Measurements from ENCODE around the gene ARL14EP. TPM values are rescaled to one million over a fixed set of nuclear protein-coding genes. Genes with fewer than 3 reads are reported as not detected.

The ARL14EP gene
- total RNA-seq, 1 experiment from 2014 or later, result 16.2 TPM

- no TSS peak for BruUV-seq (replicated peaks)
- Histone ChIP-seq H3K27ac (no peak overlapping the region), H3K9me2 (ENCODE audit: insufficient read depth) (no peaks in the 10 kb centered on the region; the same call in 1 of the 2 replicates), H3K4me1 (replicated peaks; ENCODE audit: insufficient read depth) (no peaks in the 10 kb centered on the region), H3F3A (ENCODE audit: insufficient read depth, low read depth) (no peaks in the 10 kb centered on the region), H3K4me3 (no peak overlapping the region), H3K36me3 (ENCODE audit: low read depth) (no peaks in the 10 kb centered on the region), H3K79me2 (ENCODE audit: low read depth) (no peaks in the 10 kb centered on the region), H3K9me3 (ENCODE audit: insufficient read depth, low read depth) (no peaks in the 10 kb centered on the region), H2AFZ (no peak overlapping the region), H3K4me2 (no peak overlapping the region), H4K20me1 (ENCODE audit: insufficient read depth) (no peaks in the 10 kb centered on the region), H3K27me3 (ENCODE audit: insufficient read depth, low read depth) (peaks cover 16% of the 10 kb centered on the region)
- ChIA-PET CTCF (no interaction called here), POLR2A (ENCODE audit: unreplicated experiment) (no interaction called here)
- intact Hi-C loops (cut with micrococcal nuclease; ENCODE audit: unreplicated experiment), result no loop called here
- DNase-seq, result no peak
- TF ChIP-seq CTCF (conservative IDR thresholded peaks at IDR 0.05) (no peak), EZH2 (IDR thresholded peaks at IDR 0.05; ENCODE audit: low read depth) (no peak)
Measured at GRCh38 chr11:30311189-30311588, 11.7 kb upstream of the ARL14EP start.

- no TSS peak for BruUV-seq (replicated peaks)
- peak in 1 of 2 experiments; percentile 38 for DNase-seq
- no peak overlapping the region for H2AFZ ChIP-seq
- ChIA-PET CTCF (no interaction called here), POLR2A (ENCODE audit: unreplicated experiment) (no interaction called here)
- H3K9me2 ChIP-seq (ENCODE audit: insufficient read depth), result no peaks in the 10 kb centered on the region; the same call in 1 of the 2 replicates
- no peaks in the 10 kb centered on the region for H4K20me1 ChIP-seq (ENCODE audit: insufficient read depth)
- peaks cover 16% of the 10 kb centered on the region for H3K27me3 ChIP-seq (ENCODE audit: insufficient read depth, low read depth)
- H3F3A ChIP-seq (ENCODE audit: insufficient read depth, low read depth), result no peaks in the 10 kb centered on the region
- H3K36me3 ChIP-seq (ENCODE audit: low read depth), result no peaks in the 10 kb centered on the region
- no peaks in the 10 kb centered on the region for H3K79me2 ChIP-seq (ENCODE audit: low read depth)
- intact Hi-C loops (cut with micrococcal nuclease; ENCODE audit: unreplicated experiment), result no loop called here
- no peak overlapping the region for H3K4me3 ChIP-seq
- H3K9me3 ChIP-seq (ENCODE audit: insufficient read depth, low read depth), result no peaks in the 10 kb centered on the region
- H3K4me2 ChIP-seq, result no peak overlapping the region
- H3K4me1 ChIP-seq (replicated peaks; ENCODE audit: insufficient read depth), result no peaks in the 10 kb centered on the region
- no peak overlapping the region for H3K27ac ChIP-seq
- TF ChIP-seq CTCF (conservative IDR thresholded peaks at IDR 0.05) (no peak), EZH2 (IDR thresholded peaks at IDR 0.05; ENCODE audit: low read depth) (no peak)
Measured at GRCh38 chr11:30312243-30312642, 10.7 kb upstream of the ARL14EP start.

- Histone ChIP-seq H3F3A (ENCODE audit: insufficient read depth, low read depth) (no peaks in the 10 kb centered on the region), H3K4me3 (no peak overlapping the region), H3K27me3 (ENCODE audit: insufficient read depth, low read depth) (peaks cover 16% of the 10 kb centered on the region), H3K27ac (no peak overlapping the region), H2AFZ (no peak overlapping the region), H3K4me2 (no peak overlapping the region), H3K36me3 (ENCODE audit: low read depth) (no peaks in the 10 kb centered on the region), H3K4me1 (replicated peaks; ENCODE audit: insufficient read depth) (no peaks in the 10 kb centered on the region), H3K9me3 (ENCODE audit: insufficient read depth, low read depth) (no peaks in the 10 kb centered on the region), H4K20me1 (ENCODE audit: insufficient read depth) (no peaks in the 10 kb centered on the region), H3K9me2 (ENCODE audit: insufficient read depth) (no peaks in the 10 kb centered on the region; the same call in 1 of the 2 replicates), H3K79me2 (ENCODE audit: low read depth) (no peaks in the 10 kb centered on the region)
- POLR2A ChIA-PET (ENCODE audit: unreplicated experiment), result interaction anchor here (0.5 kb wide), 1 partner anchor 130 kb away, joined by 11 read pairs; no protein-coding TSS in a partner anchor
- intact Hi-C loops (cut with micrococcal nuclease; ENCODE audit: unreplicated experiment), result no loop called here
- CTCF ChIA-PET, result no interaction called here
- DNase-seq, result no peak
- TF ChIP-seq CTCF (conservative IDR thresholded peaks at IDR 0.05) (no peak), EZH2 (IDR thresholded peaks at IDR 0.05; ENCODE audit: low read depth) (no peak)
- no TSS peak for BruUV-seq (replicated peaks)
Measured at GRCh38 chr11:30313580-30313979, 9.3 kb upstream of the ARL14EP start.
